HepG2 (cell line): ENCODE measurements around the gene MRPL58. TPM values are rescaled to one million over a fixed set of nuclear protein-coding genes. Genes with fewer than 3 reads are reported as not detected.
A peak's percentile ranks its signal among the peaks of the same experiment; 100 is the strongest.

Experiments used
- FOXK2 ChIP-seq: fragments of 450-650 bp; IDR thresholded peaks from 2 replicates; pipeline ENCODE4 v1.6.1; 2016
- HNRNPUL1 ChIP-seq: fragments of 200-400 bp; formaldehyde crosslinking; IDR thresholded peaks from 2 replicates; pipeline ENCODE4 v1.6.1; 2017; ENCODE audit warnings: low read depth, mild to moderate bottlenecking, low read length, moderate library complexity
- HOXD1 ChIP-seq: sonication (generic); formaldehyde crosslinking; IDR thresholded peaks from 2 replicates; pipeline ENCODE4 v1.5.0; 2020; ENCODE audit warnings: missing genetic modification reagents
- MAF1 ChIP-seq: sonication (generic); formaldehyde crosslinking; IDR thresholded peaks from 2 replicates; pipeline ENCODE4 v1.5.0; 2020; ENCODE audit warnings: missing genetic modification reagents, borderline replicate concordance
- PAWR ChIP-seq: sonication (generic); formaldehyde crosslinking; IDR thresholded peaks from 2 replicates; pipeline ENCODE4 v1.4.0; 2020; ENCODE audit warnings: missing genetic modification reagents, mild to moderate bottlenecking, borderline replicate concordance
- PLRG1 ChIP-seq: fragments of 450-650 bp; conservative IDR thresholded peaks from 2 replicates; pipeline ENCODE4 v1.6.1; 2016
- YY1 ChIP-seq: IDR thresholded peaks from 2 replicates; pipeline ENCODE4 v1.6.1; 2011; ENCODE audit warnings: low read length, low read depth, moderate library complexity, mild to moderate bottlenecking; ENCODE audit not compliant: insufficient read depth, insufficient replicate concordance
- ZC3H4 ChIP-seq: sonication (generic); formaldehyde crosslinking; IDR thresholded peaks from 2 replicates; pipeline ENCODE4 v1.4.0; 2020; ENCODE audit warnings: missing genetic modification reagents, borderline replicate concordance
- ZKSCAN1 ChIP-seq: fragments of 150-350 bp; IDR thresholded peaks from 2 replicates; pipeline ENCODE4 v1.6.1; 2014; ENCODE audit warnings: low read length
- ZNF101 ChIP-seq: sonication (generic); formaldehyde crosslinking; IDR thresholded peaks from 2 replicates; pipeline ENCODE4 v1.4.0; 2020; ENCODE audit warnings: mild to moderate bottlenecking, low read depth, missing genetic modification reagents, borderline replicate concordance
- ZNF354B ChIP-seq: sonication (generic); formaldehyde crosslinking; IDR thresholded peaks from 2 replicates; pipeline ENCODE4 v1.8.0; 2022; ENCODE audit warnings: mild to moderate bottlenecking, missing genetic modification reagents
- ZNF562 ChIP-seq: sonication (generic); formaldehyde crosslinking; IDR thresholded peaks from 2 replicates; pipeline ENCODE4 v1.8.0; 2022; ENCODE audit warnings: missing genetic modification reagents, borderline replicate concordance
- ZNF629 ChIP-seq: sonication (generic); formaldehyde crosslinking; conservative IDR thresholded peaks from 2 replicates; pipeline ENCODE4 v1.5.0; 2020; ENCODE audit warnings: missing genetic modification reagents
- ZNF674 ChIP-seq: sonication (generic); formaldehyde crosslinking; IDR thresholded peaks from 2 replicates; pipeline ENCODE4 v1.5.0; 2020; ENCODE audit warnings: low read depth, mild to moderate bottlenecking, missing genetic modification reagents
- polyA plus RNA-seq, 8 experiments: library from polyadenylated mRNA; depleted of rRNA in 3 of 8; stranded (reverse) in 7 of 8; unstranded in 1 of 8; fragments of >200 nt; fragmentation: Illumina TruSeq in 4 of 8; extraction: Trizol in 4 of 8; gene quantifications; 2 replicates each; pipeline versions ENCODE4 v1.2.1 to v1.2.3, GENCODE V29; 2011 to 2016; ENCODE audit warnings: low read depth in 4 of 8, missing spikeins in 1 of 8, mixed read lengths in 1 of 8; ENCODE audit not compliant: insufficient read depth in 1 of 8
- total RNA-seq, 5 experiments: library from RNA; depleted of rRNA; stranded (reverse); fragments of >200 nt; fragmentation: Illumina TruSeq; extraction: Trizol; gene quantifications; 2 replicates each; pipeline ENCODE4 v1.2.3, GENCODE V29; 2016; ENCODE audit warnings: low read depth in 1 of 5
- TF ChIP-seq, protein P1 (sequence below): sonication (generic); formaldehyde crosslinking; IDR thresholded peaks from one replicate; pipeline ENCODE4 v1.5.1; 2020; ENCODE audit warnings: mild to moderate bottlenecking, missing genetic modification reagents; ENCODE audit errors: not compliant biosample characterization
- TF ChIP-seq, protein P2 (sequence below): sonication (generic); formaldehyde crosslinking; conservative IDR thresholded peaks from 2 replicates; pipeline ENCODE4 v1.4.0; 2020; ENCODE audit warnings: missing genetic modification reagents
- TF ChIP-seq, protein P3 (sequence below): sonication (generic); formaldehyde crosslinking; IDR thresholded peaks from 2 replicates; pipeline ENCODE4 v1.4.0; 2020; ENCODE audit warnings: mild to moderate bottlenecking, missing genetic modification reagents
- TF ChIP-seq, protein P4 (sequence below): sonication (generic); formaldehyde crosslinking; IDR thresholded peaks from 2 replicates; pipeline ENCODE4 v1.5.0; 2020; ENCODE audit warnings: missing genetic modification reagents

Gene MRPL58
- total and polyA plus RNA-seq, 2 of the 13 experiments (the other 11 are each of a cell fraction or from before 2014, with no cell fraction given) = 44.9 to 68.9 TPM

DNA sequence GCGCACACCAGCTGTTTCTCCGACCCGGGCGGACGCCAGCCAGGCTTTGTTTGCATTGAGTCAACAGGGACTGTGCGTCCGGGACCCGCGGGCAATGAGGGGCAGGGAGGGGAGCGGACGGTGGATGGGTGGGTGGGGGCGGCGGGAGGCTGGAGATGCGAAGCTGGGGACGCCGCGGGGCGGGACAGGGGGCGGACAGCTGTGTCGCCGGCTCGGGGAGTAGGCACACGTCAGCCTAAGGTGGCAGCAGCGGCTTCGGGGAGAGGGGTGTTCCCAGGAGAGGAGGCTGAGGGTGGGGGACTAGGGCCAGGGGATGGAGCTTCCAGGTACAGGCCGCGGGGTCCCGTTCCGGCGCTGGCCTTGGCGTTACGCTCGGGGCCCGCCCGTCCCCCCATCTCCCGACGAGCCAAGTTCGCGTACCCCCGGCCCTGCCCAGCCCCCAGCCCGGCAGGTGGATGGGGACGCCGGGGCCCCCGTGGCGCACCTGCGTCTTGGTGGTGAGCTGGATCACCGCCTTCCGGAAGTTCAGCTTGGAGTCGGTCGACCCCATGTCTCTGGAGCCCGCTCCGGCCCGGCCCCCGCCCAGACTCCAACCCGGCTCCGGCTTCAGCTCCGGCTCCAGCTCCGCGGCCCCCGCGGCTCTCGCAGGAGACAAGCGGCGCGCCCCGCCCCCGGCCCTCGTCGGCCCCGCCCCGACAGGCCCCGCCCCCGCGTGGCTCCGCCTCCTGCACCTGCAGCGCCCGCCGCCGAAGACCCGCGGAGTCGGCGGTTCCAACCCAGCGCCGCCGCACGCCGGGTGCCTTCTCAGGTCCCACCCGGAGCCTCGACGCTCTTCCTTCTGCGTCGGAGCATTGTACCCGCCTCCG, 40.1 kb upstream of the MRPL58 start, which contains the start of gene HID1 (continued):
- TF ChIP-seq, protein P1, sequence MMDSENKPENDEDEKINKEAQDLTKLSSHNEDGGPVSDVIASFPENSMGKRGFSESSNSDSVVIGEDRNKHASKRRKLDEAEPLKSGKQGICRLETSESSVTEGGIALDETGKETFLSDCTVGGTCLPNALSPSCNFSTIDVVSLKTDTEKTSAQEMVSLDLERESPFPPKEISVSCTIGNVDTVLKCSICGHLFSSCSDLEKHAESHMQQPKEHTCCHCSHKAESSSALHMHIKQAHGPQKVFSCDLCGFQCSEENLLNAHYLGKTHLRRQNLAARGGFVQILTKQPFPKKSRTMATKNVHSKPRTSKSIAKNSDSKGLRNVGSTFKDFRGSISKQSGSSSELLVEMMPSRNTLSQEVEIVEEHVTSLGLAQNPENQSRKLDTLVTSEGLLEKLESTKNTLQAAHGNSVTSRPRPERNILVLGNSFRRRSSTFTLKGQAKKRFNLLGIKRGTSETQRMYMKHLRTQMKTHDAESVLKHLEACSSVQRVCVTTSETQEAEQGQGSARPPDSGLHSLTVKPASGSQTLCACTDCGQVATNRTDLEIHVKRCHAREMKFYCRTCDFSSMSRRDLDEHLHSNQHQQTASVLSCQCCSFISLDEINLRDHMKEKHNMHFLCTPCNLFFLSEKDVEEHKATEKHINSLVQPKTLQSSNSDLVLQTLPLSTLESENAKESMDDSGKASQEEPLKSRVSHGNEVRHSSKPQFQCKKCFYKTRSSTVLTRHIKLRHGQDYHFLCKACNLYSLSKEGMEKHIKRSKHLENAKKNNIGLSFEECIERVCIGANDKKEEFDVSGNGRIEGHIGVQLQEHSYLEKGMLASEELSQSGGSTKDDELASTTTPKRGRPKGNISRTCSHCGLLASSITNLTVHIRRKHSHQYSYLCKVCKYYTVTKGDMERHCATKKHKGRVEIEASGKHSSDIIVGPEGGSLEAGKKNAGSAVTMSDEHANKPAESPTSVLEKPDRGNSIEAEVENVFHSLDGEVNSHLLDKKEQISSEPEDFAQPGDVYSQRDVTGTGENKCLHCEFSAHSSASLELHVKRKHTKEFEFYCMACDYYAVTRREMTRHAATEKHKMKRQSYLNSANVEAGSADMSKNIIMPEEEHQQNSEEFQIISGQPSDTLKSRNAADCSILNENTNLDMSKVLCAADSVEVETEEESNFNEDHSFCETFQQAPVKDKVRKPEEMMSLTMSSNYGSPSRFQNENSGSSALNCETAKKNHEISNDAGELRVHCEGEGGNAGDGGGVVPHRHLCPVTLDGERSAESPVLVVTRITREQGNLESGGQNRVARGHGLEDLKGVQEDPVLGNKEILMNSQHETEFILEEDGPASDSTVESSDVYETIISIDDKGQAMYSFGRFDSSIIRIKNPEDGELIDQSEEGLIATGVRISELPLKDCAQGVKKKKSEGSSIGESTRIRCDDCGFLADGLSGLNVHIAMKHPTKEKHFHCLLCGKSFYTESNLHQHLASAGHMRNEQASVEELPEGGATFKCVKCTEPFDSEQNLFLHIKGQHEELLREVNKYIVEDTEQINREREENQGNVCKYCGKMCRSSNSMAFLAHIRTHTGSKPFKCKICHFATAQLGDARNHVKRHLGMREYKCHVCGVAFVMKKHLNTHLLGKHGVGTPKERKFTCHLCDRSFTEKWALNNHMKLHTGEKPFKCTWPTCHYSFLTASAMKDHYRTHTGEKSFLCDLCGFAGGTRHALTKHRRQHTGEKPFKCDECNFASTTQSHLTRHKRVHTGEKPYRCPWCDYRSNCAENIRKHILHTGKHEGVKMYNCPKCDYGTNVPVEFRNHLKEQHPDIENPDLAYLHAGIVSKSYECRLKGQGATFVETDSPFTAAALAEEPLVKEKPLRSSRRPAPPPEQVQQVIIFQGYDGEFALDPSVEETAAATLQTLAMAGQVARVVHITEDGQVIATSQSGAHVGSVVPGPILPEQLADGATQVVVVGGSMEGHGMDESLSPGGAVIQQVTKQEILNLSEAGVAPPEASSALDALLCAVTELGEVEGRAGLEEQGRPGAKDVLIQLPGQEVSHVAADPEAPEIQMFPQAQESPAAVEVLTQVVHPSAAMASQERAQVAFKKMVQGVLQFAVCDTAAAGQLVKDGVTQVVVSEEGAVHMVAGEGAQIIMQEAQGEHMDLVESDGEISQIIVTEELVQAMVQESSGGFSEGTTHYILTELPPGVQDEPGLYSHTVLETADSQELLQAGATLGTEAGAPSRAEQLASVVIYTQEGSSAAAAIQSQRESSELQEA (CRISPR knock-in tag) = no peak
- TF ChIP-seq, protein P2, sequence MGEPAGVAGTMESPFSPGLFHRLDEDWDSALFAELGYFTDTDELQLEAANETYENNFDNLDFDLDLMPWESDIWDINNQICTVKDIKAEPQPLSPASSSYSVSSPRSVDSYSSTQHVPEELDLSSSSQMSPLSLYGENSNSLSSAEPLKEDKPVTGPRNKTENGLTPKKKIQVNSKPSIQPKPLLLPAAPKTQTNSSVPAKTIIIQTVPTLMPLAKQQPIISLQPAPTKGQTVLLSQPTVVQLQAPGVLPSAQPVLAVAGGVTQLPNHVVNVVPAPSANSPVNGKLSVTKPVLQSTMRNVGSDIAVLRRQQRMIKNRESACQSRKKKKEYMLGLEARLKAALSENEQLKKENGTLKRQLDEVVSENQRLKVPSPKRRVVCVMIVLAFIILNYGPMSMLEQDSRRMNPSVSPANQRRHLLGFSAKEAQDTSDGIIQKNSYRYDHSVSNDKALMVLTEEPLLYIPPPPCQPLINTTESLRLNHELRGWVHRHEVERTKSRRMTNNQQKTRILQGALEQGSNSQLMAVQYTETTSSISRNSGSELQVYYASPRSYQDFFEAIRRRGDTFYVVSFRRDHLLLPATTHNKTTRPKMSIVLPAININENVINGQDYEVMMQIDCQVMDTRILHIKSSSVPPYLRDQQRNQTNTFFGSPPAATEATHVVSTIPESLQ (CRISPR knock-in tag) = no peak
- no peak; the same call in 1 of the 2 replicates for TF ChIP-seq ZNF354B
- TF ChIP-seq PLRG1 = no peak
- TF ChIP-seq, protein P3, sequence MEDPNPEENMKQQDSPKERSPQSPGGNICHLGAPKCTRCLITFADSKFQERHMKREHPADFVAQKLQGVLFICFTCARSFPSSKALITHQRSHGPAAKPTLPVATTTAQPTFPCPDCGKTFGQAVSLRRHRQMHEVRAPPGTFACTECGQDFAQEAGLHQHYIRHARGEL (CRISPR knock-in tag) = no peak
- TF ChIP-seq FOXK2 = no peak
- TF ChIP-seq ZNF101 (CRISPR knock-in tag) = no peak
- 0 out of 2 replicates have a peak, but pooled peaks have one; percentile 43 for TF ChIP-seq HOXD1 (CRISPR knock-in tag)
- no peak for TF ChIP-seq ZNF674 (CRISPR knock-in tag)
- TF ChIP-seq PAWR (CRISPR knock-in tag) = no peak
- no peak for TF ChIP-seq ZNF629
- TF ChIP-seq MAF1 (CRISPR knock-in tag) = no peak; the same call in 1 of the 2 replicates
- no peak for TF ChIP-seq HNRNPUL1
- TF ChIP-seq ZKSCAN1 = no peak
- TF ChIP-seq YY1 = no peak
- TF ChIP-seq ZNF562 (CRISPR knock-in tag) = no peak
- TF ChIP-seq ZC3H4 = no peak
- TF ChIP-seq, protein P4, sequence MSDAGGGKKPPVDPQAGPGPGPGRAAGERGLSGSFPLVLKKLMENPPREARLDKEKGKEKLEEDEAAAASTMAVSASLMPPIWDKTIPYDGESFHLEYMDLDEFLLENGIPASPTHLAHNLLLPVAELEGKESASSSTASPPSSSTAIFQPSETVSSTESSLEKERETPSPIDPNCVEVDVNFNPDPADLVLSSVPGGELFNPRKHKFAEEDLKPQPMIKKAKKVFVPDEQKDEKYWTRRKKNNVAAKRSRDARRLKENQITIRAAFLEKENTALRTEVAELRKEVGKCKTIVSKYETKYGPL (CRISPR knock-in tag) = no peak
